Caco-2 (cell line): ENCODE results near the gene KLHL12. TPM values are rescaled to one million over a fixed set of nuclear protein-coding genes. Genes with fewer than 3 reads are reported as not detected.

Experiments used
- BruUV-seq: library from RNA; stranded (reverse); fragments of 400-500 nt; replicated peaks from 2 replicates; lab custom pipeline; 2021; lab: Mats Ljungman, UMichigan
- CTCF ChIA-PET: fragments of 300-600 bp; sonication (Branson Sonifier 250); formaldehyde crosslinking; loops from one replicate; lab custom pipeline; 2022; ENCODE audit warnings: antibody characterized with exemption; lab: Charles Lee
- POLR2A ChIA-PET: fragments of 300-600 bp; sonication (Branson Sonifier 250); formaldehyde crosslinking; loops from one replicate; lab custom pipeline; 2022; ENCODE audit warnings: antibody characterized with exemption; lab: Charles Lee
- DNase-seq, 2 experiments: peaks; one replicate each; pipeline versions ENCODE4 v3.0.0 to v3.0.0-alpha.2; 2020 to 2022
- H3K27me3 ChIP-seq: replicated peaks from 2 replicates; pipeline ENCODE4 v1.6.0; 2011; ENCODE audit warnings: low read length; ENCODE audit not compliant: control insufficient read depth, insufficient read depth
- H3K36me3 ChIP-seq: 2 replicates; pipeline ENCODE4 v1.5.1; 2011; ENCODE audit warnings: low read length; ENCODE audit not compliant: control insufficient read depth, insufficient read depth
- H3K4me1 ChIP-seq: fragments of 250-450 bp; sonication (Bioruptor Pico); 2 replicates; pipeline ENCODE4 v1.5.1; 2020; ENCODE audit warnings: mild to moderate bottlenecking
- H3K4me3 ChIP-seq: 2 replicates; pipeline ENCODE4 v1.5.1; 2011; ENCODE audit warnings: low read depth, mild to moderate bottlenecking, control low read depth, low read length
- H3K9me3 ChIP-seq: fragments of 250-450 bp; sonication (Bioruptor Pico); 2 replicates; pipeline ENCODE4 v1.5.1; 2020; ENCODE audit warnings: mild to moderate bottlenecking, moderate library complexity
- H3K27ac Mint-ChIP-seq: one replicate; pipeline ENCODE4 v1.8.0; 2022; ENCODE audit warnings: mixed read lengths; ENCODE audit not compliant: unreplicated experiment
- H3K27me3 Mint-ChIP-seq: one replicate; pipeline ENCODE4 v1.8.0; 2022; ENCODE audit warnings: mixed read lengths; ENCODE audit not compliant: insufficient read depth, unreplicated experiment
- H3K36me3 Mint-ChIP-seq: one replicate; pipeline ENCODE4 v1.8.0; 2022; ENCODE audit warnings: mild to moderate bottlenecking, mixed read lengths; ENCODE audit not compliant: insufficient read depth, unreplicated experiment
- H3K4me1 Mint-ChIP-seq: one replicate; pipeline ENCODE4 v1.8.0; 2022; ENCODE audit warnings: low read depth, mixed read lengths; ENCODE audit not compliant: unreplicated experiment
- H3K4me3 Mint-ChIP-seq: one replicate; pipeline ENCODE4 v1.8.0; 2022; ENCODE audit warnings: mild to moderate bottlenecking, moderate library complexity, mixed read lengths; ENCODE audit not compliant: unreplicated experiment
- H3K9me3 Mint-ChIP-seq: one replicate; pipeline ENCODE4 v1.8.0; 2022; ENCODE audit warnings: mixed read lengths; ENCODE audit not compliant: unreplicated experiment
- intact Hi-C: fragments of 100-400 bp; cut with micrococcal nuclease; formaldehyde crosslinking; loops from one replicate; pipeline ENCODE4 v1.10.0; 2022; ENCODE audit not compliant: unreplicated experiment
- total RNA-seq: library from RNA; stranded (reverse); gene quantifications from 2 replicates; pipeline ENCODE4 v1.2.3, GENCODE V29; 2022
- TF ChIP-seq, protein P1 (sequence below), 2 experiments: fragments of 200-600 bp in 1 of 2; IDR thresholded peaks; 1 replicate in 1 of 2; 2 replicates in 1 of 2; pipeline versions ENCODE4 v1.5.1 to v1.8.0; 2011 to 2022; ENCODE audit warnings: antibody characterized with exemption in 1 of 2, control low read depth in 1 of 2, inconsistent platforms in 1 of 2, low read depth in 1 of 2, low read length in 1 of 2, mild to moderate bottlenecking in 1 of 2, moderate library complexity in 1 of 2; ENCODE audit not compliant: insufficient read depth in 1 of 2, severe bottlenecking in 1 of 2, unreplicated experiment in 1 of 2

KLHL12 gene
- total RNA-seq, 1 experiment from 2014 or later = 23.6 TPM

DNA sequence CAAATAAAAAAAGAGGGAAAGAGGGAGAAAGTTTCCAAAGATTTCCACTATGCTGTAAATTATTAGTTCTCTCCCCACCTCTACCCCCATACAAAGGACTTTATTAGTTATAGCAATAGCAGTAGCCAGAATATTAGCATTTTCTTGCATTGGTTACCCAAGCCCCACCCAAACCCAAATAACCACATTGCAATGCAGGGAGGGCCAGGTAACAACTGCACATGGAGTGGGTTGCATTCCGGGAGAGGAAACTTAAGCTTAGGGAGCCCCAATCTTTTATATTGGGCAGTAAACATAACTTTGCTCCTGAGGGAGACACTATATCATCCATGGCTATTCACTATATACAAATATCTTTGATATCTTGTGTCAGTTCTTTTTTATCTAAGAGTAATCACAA lies 25.1 kb upstream of the KLHL12 start:
- H3K27me3 ChIP-seq = no peaks in the 10 kb centered on the region
- ChIA-PET CTCF (no interaction called here), POLR2A (no interaction called here)
- Mint-ChIP-seq H3K36me3 (peaks cover 30% of the 10 kb centered on the region), H3K4me3 (no peak overlapping the region), H3K27me3 (no peaks in the 10 kb centered on the region), H3K27ac (no peak overlapping the region), H3K4me1 (peaks cover 14% of the 10 kb centered on the region), H3K9me3 (no peaks in the 10 kb centered on the region)
- BruUV-seq = no TSS peak
- DNase-seq = no peak
- no peak overlapping the region for H3K4me3 ChIP-seq
- TF ChIP-seq, protein P1, sequence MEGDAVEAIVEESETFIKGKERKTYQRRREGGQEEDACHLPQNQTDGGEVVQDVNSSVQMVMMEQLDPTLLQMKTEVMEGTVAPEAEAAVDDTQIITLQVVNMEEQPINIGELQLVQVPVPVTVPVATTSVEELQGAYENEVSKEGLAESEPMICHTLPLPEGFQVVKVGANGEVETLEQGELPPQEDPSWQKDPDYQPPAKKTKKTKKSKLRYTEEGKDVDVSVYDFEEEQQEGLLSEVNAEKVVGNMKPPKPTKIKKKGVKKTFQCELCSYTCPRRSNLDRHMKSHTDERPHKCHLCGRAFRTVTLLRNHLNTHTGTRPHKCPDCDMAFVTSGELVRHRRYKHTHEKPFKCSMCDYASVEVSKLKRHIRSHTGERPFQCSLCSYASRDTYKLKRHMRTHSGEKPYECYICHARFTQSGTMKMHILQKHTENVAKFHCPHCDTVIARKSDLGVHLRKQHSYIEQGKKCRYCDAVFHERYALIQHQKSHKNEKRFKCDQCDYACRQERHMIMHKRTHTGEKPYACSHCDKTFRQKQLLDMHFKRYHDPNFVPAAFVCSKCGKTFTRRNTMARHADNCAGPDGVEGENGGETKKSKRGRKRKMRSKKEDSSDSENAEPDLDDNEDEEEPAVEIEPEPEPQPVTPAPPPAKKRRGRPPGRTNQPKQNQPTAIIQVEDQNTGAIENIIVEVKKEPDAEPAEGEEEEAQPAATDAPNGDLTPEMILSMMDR (IDR thresholded peaks at IDR 0.05; ENCODE audit: insufficient read depth in 1 of 2, low read depth in 1 of 2, low read length in 1 of 2, severe bottlenecking in 1 of 2, unreplicated experiment in 1 of 2) = no peak
- peaks cover 17% of the 10 kb centered on the region for H3K4me1 ChIP-seq
- peaks cover 1% of the 10 kb centered on the region; the same call in 1 of the 2 replicates for H3K36me3 ChIP-seq
- H3K9me3 ChIP-seq = no peaks in the 10 kb centered on the region
- intact Hi-C loops = no loop called here

DNA sequence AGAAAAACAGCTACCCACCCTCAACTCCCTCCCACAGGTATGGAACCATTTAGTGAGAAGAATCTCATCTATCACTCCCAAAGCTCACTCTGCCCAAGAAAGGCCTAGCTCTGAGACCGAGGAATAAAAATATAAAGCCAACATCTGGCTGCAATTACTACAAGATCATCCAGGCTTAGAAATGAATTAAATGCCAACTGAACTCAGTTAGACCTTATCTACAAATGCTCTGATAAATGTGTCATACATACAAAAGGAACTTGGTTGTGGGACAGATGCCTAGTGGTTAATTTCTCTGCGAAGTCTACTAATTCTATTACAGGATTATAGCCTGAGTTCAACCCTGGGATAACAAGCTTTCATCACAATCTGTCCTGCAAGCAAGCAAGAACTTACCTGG lies 24.4 kb upstream of the KLHL12 start:
- Mint-ChIP-seq H3K4me3 (no peak overlapping the region), H3K4me1 (peaks cover 11% of the 10 kb centered on the region), H3K9me3 (no peaks in the 10 kb centered on the region), H3K27ac (no peak overlapping the region), H3K36me3 (peaks cover 33% of the 10 kb centered on the region), H3K27me3 (no peaks in the 10 kb centered on the region)
- BruUV-seq = no TSS peak
- CTCF ChIA-PET = no interaction called here
- H3K36me3 ChIP-seq = peaks cover 1% of the 10 kb centered on the region; the same call in 1 of the 2 replicates
- H3K9me3 ChIP-seq = no peaks in the 10 kb centered on the region
- H3K27me3 ChIP-seq = no peaks in the 10 kb centered on the region
- H3K4me3 ChIP-seq = no peak overlapping the region
- intact Hi-C loops = no loop called here
- POLR2A ChIA-PET = no interaction called here
- TF ChIP-seq, protein P1 (IDR thresholded peaks at IDR 0.05; ENCODE audit: insufficient read depth in 1 of 2, low read depth in 1 of 2, low read length in 1 of 2, severe bottlenecking in 1 of 2, unreplicated experiment in 1 of 2) = no peak
- DNase-seq = no peak
- H3K4me1 ChIP-seq = peaks cover 12% of the 10 kb centered on the region

- peaks cover 72% of the 10 kb centered on the region for H3K36me3 Mint-ChIP-seq
Observed at GRCh38 chr1:202945483-202945882, 18.4 kb upstream of the KLHL12 start.

More at GRCh38 chr1:202945483-202945882, 18.4 kb upstream of the KLHL12 start:
- Mint-ChIP-seq H3K4me1 (no peaks in the 10 kb centered on the region), H3K27me3 (no peaks in the 10 kb centered on the region), H3K27ac (no peak overlapping the region), H3K4me3 (no peak overlapping the region), H3K9me3 (no peaks in the 10 kb centered on the region)
- POLR2A ChIA-PET = no interaction called here
- Histone ChIP-seq H3K4me3 (no peak overlapping the region), H3K36me3 (0 out of 2 replicates have a peak, but pooled peaks cover 2% of the 10 kb centered on the region), H3K27me3 (no peaks in the 10 kb centered on the region), H3K9me3 (no peaks in the 10 kb centered on the region), H3K4me1 (no peaks in the 10 kb centered on the region)
- TF ChIP-seq, protein P1 (IDR thresholded peaks at IDR 0.05; ENCODE audit: insufficient read depth in 1 of 2, low read depth in 1 of 2, low read length in 1 of 2, severe bottlenecking in 1 of 2, unreplicated experiment in 1 of 2) = no peak
- intact Hi-C loops = no loop called here
- CTCF ChIA-PET = no interaction called here
- no peak for DNase-seq
- no TSS peak for BruUV-seq
